Fibroblast of skin of back (primary cell): Measurements from ENCODE around the gene MSI2.

Experiments
- DNase-seq: peaks from one replicate; pipeline ENCODE4 v3.0.0-alpha.2; 2013

Gene MSI2

GRCh38 chr17:57550016-57550415 is 293.7 kb downstream of the MSI2 start:
- DNase-seq: no peak

GRCh38 chr17:57550668-57551315 is 294.5 kb downstream of the MSI2 start:
- DNase-seq: no peak

GRCh38 chr17:57551321-57552079 is 295.2 kb downstream of the MSI2 start:
- no peak for DNase-seq

- DNase-seq: no peak
Observed at GRCh38 chr17:57552114-57552624, 295.8 kb downstream of the MSI2 start.

- DNase-seq: no peak
Observed at GRCh38 chr17:57553526-57553925, 297.2 kb downstream of the MSI2 start.

GRCh38 chr17:57553991-57554825 is 297.9 kb downstream of the MSI2 start:
- no peak for DNase-seq

GRCh38 chr17:57554826-57555635 is 298.7 kb downstream of the MSI2 start:
- no peak for DNase-seq

GRCh38 chr17:57555636-57556175 is 299.4 kb downstream of the MSI2 start:
- DNase-seq: no peak

- no peak for DNase-seq
Observed at GRCh38 chr17:57556320-57556719, 300.0 kb downstream of the MSI2 start.

GRCh38 chr17:57556977-57557376 is 300.7 kb downstream of the MSI2 start:
- no peak for DNase-seq

GRCh38 chr17:57557416-57557815 is 301.1 kb downstream of the MSI2 start:
- no peak for DNase-seq

GRCh38 chr17:57557834-57558681 is 301.7 kb downstream of the MSI2 start:
- peak; percentile 84 for DNase-seq

GRCh38 chr17:57559226-57559625 is 302.9 kb downstream of the MSI2 start:
- DNase-seq: no peak

GRCh38 chr17:57559634-57560318 is 303.5 kb downstream of the MSI2 start:
- DNase-seq: no peak

- no peak for DNase-seq
Observed at GRCh38 chr17:57560319-57560705, 304.0 kb downstream of the MSI2 start.

- DNase-seq: no peak
Observed at GRCh38 chr17:57561072-57561861, 304.9 kb downstream of the MSI2 start.

GRCh38 chr17:57562184-57562698 is 305.9 kb downstream of the MSI2 start:
- DNase-seq: no peak

- DNase-seq: no peak
Observed at GRCh38 chr17:57563958-57564357, 307.6 kb downstream of the MSI2 start.

- DNase-seq: no peak
Observed at GRCh38 chr17:57565176-57565575, 308.9 kb downstream of the MSI2 start.
